Measurements from ENCODE around the gene ZNF440. TPM values are rescaled to one million over a fixed set of nuclear protein-coding genes. Genes with fewer than 3 reads are reported as not detected.

The ZNF440 gene
- total RNA-seq, 4 donors from 2014 or later: 8.4 to 12.2 (median 10.3) TPM

GRCh38 chr19:11807099-11807380 is 7.0 kb upstream of the ZNF440 start:
- TF ChIP-seq CTCF (IDR thresholded peaks at IDR 0.05; ENCODE audit: low read depth): no peak

GRCh38 chr19:11813703-11814028 is 407 bp upstream of the ZNF440 start:
- TF ChIP-seq CTCF (IDR thresholded peaks at IDR 0.05; ENCODE audit: low read depth): no peak

- TF ChIP-seq CTCF (IDR thresholded peaks at IDR 0.05; ENCODE audit: low read depth): no peak
Observed at GRCh38 chr19:11814700-11815035, 595 bp downstream of the ZNF440 start.

- no peak for TF ChIP-seq CTCF (IDR thresholded peaks at IDR 0.05; ENCODE audit: low read depth)
Observed at GRCh38 chr19:11821474-11822109, 7.5 kb downstream of the ZNF440 start.

- no peak for TF ChIP-seq CTCF (IDR thresholded peaks at IDR 0.05; ENCODE audit: low read depth)
Observed at GRCh38 chr19:11832253-11832912, 18.3 kb downstream of the ZNF440 start.

GRCh38 chr19:11833541-11833940 is 19.5 kb downstream of the ZNF440 start:
- no peak for TF ChIP-seq CTCF (IDR thresholded peaks at IDR 0.05; ENCODE audit: low read depth)

GRCh38 chr19:11843722-11844121 is 29.6 kb downstream of the ZNF440 start:
- no peak for TF ChIP-seq CTCF (IDR thresholded peaks at IDR 0.05; ENCODE audit: low read depth)
